Mucosa of rectum (tissue), 2 donors: ENCODE data around the gene ZNF75A.

ENCODE experiments used
- H3K27ac ChIP-seq, 2 donors: one replicate each; pipeline ENCODE4 v1.7.0; 2013; ENCODE audit warnings: inconsistent platforms in 2 of 2, low read depth in 2 of 2, low read length in 2 of 2
- H3K27me3 ChIP-seq, 2 donors: one replicate each; pipeline ENCODE4 v1.7.0; 2013; ENCODE audit warnings: low read length in 2 of 2; ENCODE audit not compliant: control insufficient read depth in 2 of 2, insufficient read depth in 2 of 2
- H3K36me3 ChIP-seq, 2 donors: one replicate each; pipeline ENCODE4 v1.7.0; 2013; ENCODE audit warnings: low read length in 2 of 2; ENCODE audit not compliant: control insufficient read depth in 2 of 2, insufficient read depth in 2 of 2
- H3K4me1 ChIP-seq, 2 donors: one replicate each; pipeline ENCODE4 v1.7.0; 2013; ENCODE audit warnings: low read length in 2 of 2, mild to moderate bottlenecking in 1 of 2; ENCODE audit not compliant: control insufficient read depth in 2 of 2, insufficient read depth in 2 of 2
- H3K4me3 ChIP-seq, 2 donors: one replicate each; pipeline ENCODE4 v1.7.0; 2013; ENCODE audit warnings: low read length in 2 of 2
- H3K9ac ChIP-seq, 2 donors: one replicate each; pipeline ENCODE4 v1.7.0; 2013; ENCODE audit warnings: low read length in 2 of 2, low read depth in 1 of 2, mild to moderate bottlenecking in 1 of 2
- H3K9me3 ChIP-seq, 2 donors: one replicate each; pipeline ENCODE4 v1.7.0; 2013; ENCODE audit warnings: low read length in 2 of 2; ENCODE audit not compliant: control insufficient read depth in 2 of 2
- donor health status: healthy.
- donor health status: Normal muscosa, but diverticular disease.

ZNF75A gene

DNA sequence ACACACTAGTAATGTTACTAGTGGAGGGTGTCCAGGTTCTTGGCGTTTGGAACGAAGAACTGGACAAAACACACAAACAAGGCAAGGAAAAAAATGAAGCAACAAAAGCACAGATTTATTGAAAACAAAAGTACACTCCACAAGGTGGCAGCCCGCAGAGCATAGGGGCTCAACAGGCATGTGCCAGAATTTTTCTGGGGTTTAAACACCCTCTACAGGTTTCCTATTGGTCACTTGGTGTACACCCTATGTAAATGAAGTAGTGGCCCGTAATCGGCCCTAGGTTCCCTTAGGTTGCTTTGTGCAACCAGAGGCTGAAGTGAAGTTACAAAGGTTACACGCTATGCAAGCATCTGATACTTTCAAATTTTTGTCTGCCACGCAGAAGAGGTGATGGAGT, 58.5 kb downstream of the ZNF75A start:
- Histone ChIP-seq H3K9ac (no peak overlapping the region), H3K36me3 (no peaks in the 10 kb centered on the region), H3K4me1 (no peaks in the 10 kb centered on the region), H3K9me3 (peaks cover 3 to 8% of the 10 kb centered on the region in 2 donors), H3K4me3 (no peak overlapping the region), H3K27me3 (peaks cover 0 to 2% of the 10 kb centered on the region in 2 donors), H3K27ac (no peak overlapping the region)

DNA sequence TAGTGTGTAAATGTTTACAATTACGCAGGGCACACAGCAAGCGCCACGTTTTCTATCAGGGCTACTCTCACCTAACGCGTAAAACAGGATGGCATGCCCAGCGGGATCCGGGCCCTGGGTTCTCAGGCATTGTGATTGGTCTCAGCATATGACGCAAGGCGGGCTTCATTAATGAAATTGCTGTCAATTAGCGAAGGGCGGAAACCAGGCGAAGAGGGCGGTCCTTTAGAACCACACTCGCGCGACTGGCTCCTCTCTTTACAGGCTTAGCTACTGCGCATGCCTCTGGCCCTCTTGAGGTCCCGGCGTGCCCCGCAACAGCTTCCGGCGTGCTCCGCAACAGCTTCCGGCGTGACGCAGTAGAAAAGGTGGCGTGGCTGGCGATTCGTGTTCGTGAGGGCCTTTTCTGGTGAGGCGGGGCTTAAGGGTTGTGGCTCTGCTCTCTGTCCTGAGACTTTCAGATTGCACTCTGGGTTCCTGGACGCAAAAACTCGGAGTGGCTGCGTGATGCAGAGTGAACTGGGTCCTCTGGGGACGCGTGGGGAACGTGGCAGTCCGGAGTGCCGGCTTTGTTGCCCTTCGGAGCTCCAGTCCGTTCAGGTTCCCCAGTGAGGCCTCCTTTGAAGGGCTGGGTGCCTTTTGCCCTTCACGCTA, 59.6 kb downstream of the ZNF75A start:
- H3K9ac ChIP-seq = peak overlapping the region; percentile 20 to 24
- peak overlapping the region; percentile 65 to 77 for H3K4me3 ChIP-seq
- peak overlapping the region; percentile 61 to 67 for H3K27ac ChIP-seq
- H3K9me3 ChIP-seq = peaks cover 3 to 8% of the 10 kb centered on the region in 2 donors
- H3K4me1 ChIP-seq = no peaks in the 10 kb centered on the region
- H3K27me3 ChIP-seq = peaks cover 0 to 2% of the 10 kb centered on the region in 2 donors
- H3K36me3 ChIP-seq = no peaks in the 10 kb centered on the region
